ENCODE results near the gene RNGTT. TPM values are rescaled to one million over a fixed set of nuclear protein-coding genes. Genes with fewer than 3 reads are reported as not detected.

The RNGTT gene
- total RNA-seq, 1 donor from 2014 or later = 13.4 TPM

- Mint-ChIP-seq H3K27ac (no peak overlapping the region), H3K9me3 (peaks cover 6% of the 10 kb centered on the region), H3K4me3 (no peak overlapping the region), H3K27me3 (peaks cover 3% of the 10 kb centered on the region), H3K4me1 (ENCODE audit: unreplicated experiment) (no peaks in the 10 kb centered on the region), H3K36me3 (no peaks in the 10 kb centered on the region)
- no peak for TF ChIP-seq CTCF (conservative IDR thresholded peaks at IDR 0.05)
- DNase-seq (ENCODE audit: extremely low spot score, unreplicated experiment) = no peak
Observed at GRCh38 chr6:88569959-88570358, 393.5 kb downstream of the RNGTT start.

GRCh38 chr6:88567696-88568095, 395.7 kb downstream of the RNGTT start:
- no peaks in the 10 kb centered on the region for H3K36me3 Mint-ChIP-seq
- no peak for DNase-seq (ENCODE audit: extremely low spot score, unreplicated experiment)
- no peak overlapping the region for H3K4me3 Mint-ChIP-seq
- peaks cover 6% of the 10 kb centered on the region for H3K9me3 Mint-ChIP-seq
- no peak overlapping the region for H3K27ac Mint-ChIP-seq
- peaks cover 3% of the 10 kb centered on the region for H3K27me3 Mint-ChIP-seq
- H3K4me1 Mint-ChIP-seq (ENCODE audit: unreplicated experiment) = no peaks in the 10 kb centered on the region
- TF ChIP-seq CTCF (conservative IDR thresholded peaks at IDR 0.05) = no peak

- no peak for TF ChIP-seq CTCF (conservative IDR thresholded peaks at IDR 0.05)
- no peak for DNase-seq (ENCODE audit: extremely low spot score, unreplicated experiment)
- H3K27ac Mint-ChIP-seq = no peak overlapping the region
- H3K4me3 Mint-ChIP-seq = no peak overlapping the region
- no peaks in the 10 kb centered on the region for H3K4me1 Mint-ChIP-seq (ENCODE audit: unreplicated experiment)
- peaks cover 3% of the 10 kb centered on the region for H3K27me3 Mint-ChIP-seq
- H3K9me3 Mint-ChIP-seq = peaks cover 6% of the 10 kb centered on the region
- H3K36me3 Mint-ChIP-seq = no peaks in the 10 kb centered on the region
Observed at GRCh38 chr6:88566746-88567534, 396.5 kb downstream of the RNGTT start.

DNA sequence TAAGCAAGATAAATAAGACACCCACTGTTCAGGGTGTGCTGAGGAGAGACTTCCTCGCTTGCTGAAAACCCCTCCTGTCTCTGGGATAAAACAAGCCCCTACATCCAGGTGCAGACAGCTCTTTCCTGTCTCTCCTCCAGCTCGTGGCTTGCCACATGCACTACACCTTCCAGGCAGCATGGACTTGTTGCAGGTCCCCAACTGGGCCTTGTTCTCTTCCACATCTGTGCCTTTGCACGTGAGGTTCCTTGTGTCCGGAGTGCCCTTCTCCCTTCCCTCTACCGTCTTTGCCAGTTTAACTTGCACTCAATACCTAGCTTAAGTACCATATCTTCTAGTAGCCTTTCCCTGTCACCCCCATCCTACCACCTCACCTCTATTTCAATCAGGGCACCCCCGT, 397.6 kb downstream of the RNGTT start:
- Mint-ChIP-seq H3K27me3 (peaks cover 3% of the 10 kb centered on the region), H3K9me3 (peaks cover 6% of the 10 kb centered on the region), H3K4me3 (no peak overlapping the region), H3K27ac (no peak overlapping the region), H3K4me1 (ENCODE audit: unreplicated experiment) (no peaks in the 10 kb centered on the region), H3K36me3 (no peaks in the 10 kb centered on the region)
- TF ChIP-seq CTCF (conservative IDR thresholded peaks at IDR 0.05) = no peak
- no peak for DNase-seq (ENCODE audit: extremely low spot score, unreplicated experiment)

DNA sequence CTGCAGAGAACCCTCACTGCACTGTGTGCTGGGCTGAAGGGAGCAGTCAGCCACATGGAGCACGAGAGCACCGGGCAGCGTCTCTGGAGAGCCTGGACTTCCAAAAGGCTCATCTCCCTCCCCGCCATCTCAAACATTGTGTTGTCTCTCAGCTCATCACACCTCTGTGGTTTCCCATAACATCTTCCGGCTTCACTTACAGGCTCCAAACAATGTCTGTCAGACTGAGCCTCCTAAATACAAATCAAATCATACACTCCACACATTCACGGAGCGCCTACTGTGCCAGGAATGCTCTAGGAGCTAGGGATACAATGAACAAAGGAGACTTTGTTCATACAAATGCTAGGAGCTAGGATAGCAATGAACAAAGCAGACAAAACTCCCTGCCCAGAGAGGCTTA, 398.0 kb downstream of the RNGTT start:
- H3K4me1 Mint-ChIP-seq (ENCODE audit: unreplicated experiment) = no peaks in the 10 kb centered on the region
- H3K9me3 Mint-ChIP-seq = peaks cover 6% of the 10 kb centered on the region
- H3K27me3 Mint-ChIP-seq = peaks cover 3% of the 10 kb centered on the region
- no peak for DNase-seq (ENCODE audit: extremely low spot score, unreplicated experiment)
- H3K4me3 Mint-ChIP-seq = no peak overlapping the region
- TF ChIP-seq CTCF (conservative IDR thresholded peaks at IDR 0.05) = no peak
- no peak overlapping the region for H3K27ac Mint-ChIP-seq
- no peaks in the 10 kb centered on the region for H3K36me3 Mint-ChIP-seq

All from type B pancreatic cell (in vitro differentiated cells).